ENCODE results near the gene EIF3CL.
"Not testable (repeated sequence)": the region's sequence is repeated elsewhere in the genome, so short reads cannot be mapped to it uniquely, and the experiment has no call there.

GRCh38 chr16:28330981-28331380 lies 72.7 kb downstream of the EIF3CL start:
- TF ChIP-seq CTCF (IDR thresholded peaks at IDR 0.05; ENCODE audit: extremely low read depth in 1 of 2, insufficient read depth in 1 of 2, low read depth in 1 of 2, low read length in 2 of 2); POLR2A (IDR thresholded peaks at IDR 0.05; ENCODE audit: low read depth, low read length); JUN (IDR thresholded peaks at IDR 0.05; ENCODE audit: borderline replicate concordance, insufficient read depth, insufficient read length, low read depth): not testable (repeated sequence)
